Sigmoid colon (tissue), 4 donors: Measurements from ENCODE around the gene PRODH.
"Not testable (repeated sequence)": the region's sequence is repeated elsewhere in the genome, so short reads cannot be mapped to it uniquely, and the experiment has no call there.

Experiments used
- CTCF ChIP-seq, 4 experiments: fragments of 450-650 bp in 3 of 4; fragments of 200-600 bp in 1 of 4; IDR thresholded peaks; one replicate each; pipeline ENCODE4 v1.5.1; 2016 to 2019; ENCODE audit warnings: antibody characterized with exemption in 4 of 4, mild to moderate bottlenecking in 3 of 4, moderate library complexity in 2 of 4
- POLR2A ChIP-seq, 2 donors: fragments of 450-650 bp; IDR thresholded peaks; one replicate each; pipeline ENCODE4 v1.6.1; 2016; ENCODE audit warnings: antibody characterized with exemption in 2 of 2, mild to moderate bottlenecking in 2 of 2, moderate library complexity in 2 of 2
- POLR2AphosphoS5 ChIP-seq, 4 donors: sonication (generic); formaldehyde crosslinking; IDR thresholded peaks; one replicate each; pipeline ENCODE4 v1.6.1; 2017; ENCODE audit warnings: antibody characterized with exemption in 4 of 4

GRCh38 chr22:18959266-18959665, 23.2 kb upstream of the PRODH start:
- TF ChIP-seq CTCF, POLR2AphosphoS5, POLR2A (IDR thresholded peaks at IDR 0.05): not testable (repeated sequence)
